Measurements from ENCODE around the gene TMCO4. TPM values are rescaled to one million over a fixed set of nuclear protein-coding genes. Genes with fewer than 3 reads are reported as not detected.

TMCO4 gene
- total RNA-seq, 2 experiments from 2014 or later, result 13.1 to 14.4 TPM

- POLR2A ChIA-PET, result interaction anchor here (0.6 to 1.0 kb wide), 2 partner anchors 58 to 188 kb away, joined by 3 to 4 read pairs; no protein-coding TSS in a partner anchor
- no peak overlapping the region for H3K27ac Mint-ChIP-seq
These were observed 143.5 kb downstream of the TMCO4 start for GRCh38 chr1:19656134-19656779.

DNA sequence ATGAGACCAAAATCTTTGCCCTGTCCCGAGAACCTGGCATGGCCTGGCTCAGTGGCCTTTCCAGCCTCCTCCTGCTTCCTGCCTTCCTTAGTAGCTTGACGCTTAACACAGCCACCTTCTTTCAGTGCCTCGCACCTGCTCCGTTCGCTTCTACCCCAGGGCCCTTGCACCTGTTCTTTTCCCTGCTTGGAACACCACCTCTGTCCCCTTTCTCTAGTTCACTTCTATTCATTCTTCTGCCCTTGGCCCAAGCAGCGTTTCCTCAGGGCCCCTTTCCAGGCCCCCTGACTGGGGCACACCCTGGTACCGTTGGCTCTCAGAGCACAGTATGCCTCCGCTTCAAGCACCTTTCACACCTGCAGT is 144.0 kb downstream of the TMCO4 start:
- peaks cover 12% of the 10 kb centered on the region for H3K4me1 Mint-ChIP-seq (ENCODE audit: low read depth)
- DNase-seq (no peak), ATAC-seq (no peak)
- POLR2A ChIA-PET, result no interaction called here
- H3K4me3 Mint-ChIP-seq, result no peak overlapping the region
- CTCF ChIA-PET, result no interaction called here
- H3K27me3 Mint-ChIP-seq (ENCODE audit: low read depth), result no peaks in the 10 kb centered on the region
- H3K36me3 Mint-ChIP-seq (ENCODE audit: low read depth), result peaks cover 1% of the 10 kb centered on the region
- no peak overlapping the region for H3K27ac Mint-ChIP-seq
- H3K9me3 Mint-ChIP-seq (ENCODE audit: insufficient read depth), result no peaks in the 10 kb centered on the region

More at GRCh38 chr1:19656134-19656779, 143.5 kb downstream of the TMCO4 start:
- DNase-seq (no peak), ATAC-seq (no peak)
- H3K9me3 Mint-ChIP-seq (ENCODE audit: insufficient read depth), result no peaks in the 10 kb centered on the region
- H3K4me3 Mint-ChIP-seq, result no peak overlapping the region
- no peaks in the 10 kb centered on the region for H3K27me3 Mint-ChIP-seq (ENCODE audit: low read depth)
- H3K36me3 Mint-ChIP-seq (ENCODE audit: low read depth), result peaks cover 1% of the 10 kb centered on the region
- CTCF ChIA-PET, result no interaction called here
- H3K4me1 Mint-ChIP-seq (ENCODE audit: low read depth), result peaks cover 12% of the 10 kb centered on the region

- ATAC-seq, result no peak
- Mint-ChIP-seq H3K9me3 (ENCODE audit: insufficient read depth) (no peaks in the 10 kb centered on the region), H3K27ac (no peak overlapping the region), H3K4me1 (ENCODE audit: low read depth) (peaks cover 12% of the 10 kb centered on the region), H3K27me3 (ENCODE audit: low read depth) (no peaks in the 10 kb centered on the region), H3K4me3 (no peak overlapping the region), H3K36me3 (ENCODE audit: low read depth) (peaks cover 1% of the 10 kb centered on the region)
- ChIA-PET POLR2A (no interaction called here), CTCF (interaction anchor here (1.0 to 3.0 kb wide), 9 partner anchors 7 to 476 kb away, joined by 3 to 13 read pairs (median 6); no protein-coding TSS in a partner anchor)
- DNase-seq, result no peak
These were observed 144.6 kb downstream of the TMCO4 start for GRCh38 chr1:19654886-19655717.

- no peaks in the 10 kb centered on the region for H3K27me3 Mint-ChIP-seq (ENCODE audit: low read depth)
- no peak overlapping the region for H3K27ac Mint-ChIP-seq
- DNase-seq (no peak), ATAC-seq (no peak)
- H3K4me1 Mint-ChIP-seq (ENCODE audit: low read depth), result peaks cover 7% of the 10 kb centered on the region
- no peak overlapping the region for H3K4me3 Mint-ChIP-seq
- ChIA-PET POLR2A (interaction anchor here (1.0 to 1.1 kb wide), 2 partner anchors 10 to 185 kb away, joined by 3 read pairs; partner anchors contain the start of gene NBL1), CTCF (interaction anchor here (0.6 to 3.0 kb wide), 34 partner anchors 8 to 475 kb away, joined by 3 to 13 read pairs (median 4); partner anchors contain the start of genes EMC1 and MRTO4)
- no peaks in the 10 kb centered on the region for H3K9me3 Mint-ChIP-seq (ENCODE audit: insufficient read depth)
- H3K36me3 Mint-ChIP-seq (ENCODE audit: low read depth), result peaks cover 1% of the 10 kb centered on the region
These were observed 145.3 kb downstream of the TMCO4 start for GRCh38 chr1:19654386-19654785.

DNA sequence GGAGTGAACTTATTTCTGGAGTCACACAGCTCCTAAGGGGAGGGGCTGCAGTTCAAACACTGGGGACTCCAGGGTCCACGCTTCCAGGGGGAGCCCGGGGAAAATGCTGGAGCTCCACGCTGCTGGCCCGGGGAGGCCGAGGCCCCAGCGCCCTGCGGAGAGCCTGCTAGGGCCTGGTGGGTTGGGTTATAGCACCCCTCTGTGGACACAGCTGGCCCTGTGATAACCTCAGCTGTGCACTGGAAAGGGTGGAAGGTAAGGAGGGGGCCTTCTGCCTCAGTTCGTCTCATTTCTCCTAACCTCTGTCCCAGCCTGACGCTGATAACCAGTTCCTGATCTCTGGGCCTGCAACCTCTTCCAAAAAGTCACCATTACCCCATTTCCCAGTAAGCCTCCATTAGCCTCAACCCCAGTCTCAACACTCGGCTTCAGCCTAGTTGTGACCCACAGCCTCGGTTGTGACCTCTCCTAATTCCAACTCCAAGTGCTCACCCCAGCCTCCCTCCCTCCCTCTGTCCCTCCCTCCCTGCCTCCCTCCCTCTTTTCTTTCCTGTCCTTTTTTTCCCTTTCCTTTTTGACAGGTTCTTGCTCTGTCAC is 148.5 kb downstream of the TMCO4 start:
- Mint-ChIP-seq H3K27me3 (ENCODE audit: low read depth) (no peaks in the 10 kb centered on the region), H3K4me1 (ENCODE audit: low read depth) (peaks cover 26% of the 10 kb centered on the region), H3K27ac (peak overlapping the region; percentile 22), H3K36me3 (ENCODE audit: low read depth) (no peaks in the 10 kb centered on the region), H3K9me3 (ENCODE audit: insufficient read depth) (no peaks in the 10 kb centered on the region), H3K4me3 (no peak overlapping the region)
- DNase-seq (peak; percentile 59), ATAC-seq (peak; percentile 59)
- ChIA-PET CTCF (interaction anchor here (0.6 to 4.2 kb wide), 20 partner anchors 9 to 308 kb away, joined by 3 to 21 read pairs (median 4); a partner anchor contains a TSS), POLR2A (interaction anchor here (0.6 to 0.9 kb wide), 2 partner anchors 53 to 54 kb away, joined by 3 to 4 read pairs; a partner anchor contains a TSS)

DNA sequence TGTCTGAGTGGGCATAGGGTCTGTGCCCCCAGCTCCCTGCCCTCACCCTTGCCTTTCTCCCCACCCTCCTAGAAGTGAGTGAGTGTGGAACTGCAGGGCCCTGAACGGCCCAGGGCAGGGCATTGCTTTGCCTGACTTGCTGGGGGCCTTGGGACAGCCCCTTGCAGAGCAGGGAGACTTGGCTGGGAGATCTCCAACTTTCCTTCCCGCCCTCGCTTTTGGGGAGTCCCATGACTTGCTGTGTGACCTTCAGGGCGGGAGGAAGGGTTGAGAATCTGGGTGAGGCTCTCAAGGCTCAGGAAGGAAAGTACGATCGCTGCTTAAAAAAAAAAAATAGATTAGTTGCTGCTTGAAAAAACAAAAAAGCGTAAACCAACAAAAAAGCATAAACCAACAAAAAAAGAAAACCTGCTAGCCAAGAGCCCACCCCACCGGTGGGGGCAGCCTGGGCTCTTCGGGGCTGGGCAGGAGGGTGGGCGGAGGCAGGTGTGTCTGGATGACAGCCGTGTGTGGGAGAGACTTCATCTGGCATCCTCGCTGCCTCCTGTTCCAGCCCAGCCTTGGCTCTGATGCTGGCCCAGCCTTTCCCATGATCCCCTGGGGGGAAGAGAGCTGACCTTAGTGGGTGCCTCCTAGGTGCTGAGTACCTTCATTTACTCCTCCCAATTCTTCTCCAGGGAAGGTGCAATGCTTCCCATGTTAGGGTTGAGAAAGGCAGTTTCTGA is 149.1 kb downstream of the TMCO4 start:
- POLR2A ChIA-PET, result interaction anchor here (0.6 to 0.9 kb wide), 2 partner anchors 52 to 53 kb away, joined by 3 to 4 read pairs; a partner anchor contains a TSS

DNA sequence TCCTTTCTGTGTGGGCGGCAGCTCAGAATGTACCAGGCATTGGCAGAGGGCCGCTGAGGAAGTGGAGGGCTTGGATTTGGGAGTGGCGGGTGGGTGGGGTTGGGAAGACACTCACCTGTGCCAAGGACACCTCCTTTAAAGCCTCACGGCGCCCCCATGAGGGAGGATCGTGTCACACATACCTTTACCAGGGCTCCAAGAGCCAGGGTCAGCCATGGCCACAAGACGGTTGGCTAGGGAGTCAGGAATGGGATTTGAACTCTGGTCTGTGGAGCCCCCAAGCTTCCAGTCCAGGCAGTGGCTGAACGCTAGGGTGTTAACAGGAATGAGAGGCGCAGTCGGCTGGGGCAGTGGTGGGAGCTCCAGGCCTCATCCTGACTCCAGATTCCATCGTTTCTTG is 151.0 kb downstream of the TMCO4 start:
- Mint-ChIP-seq H3K36me3 (ENCODE audit: low read depth) (peaks cover 2% of the 10 kb centered on the region), H3K27ac (no peak overlapping the region), H3K4me1 (ENCODE audit: low read depth) (peaks cover 37% of the 10 kb centered on the region), H3K9me3 (ENCODE audit: insufficient read depth) (no peaks in the 10 kb centered on the region), H3K27me3 (ENCODE audit: low read depth) (no peaks in the 10 kb centered on the region), H3K4me3 (no peak overlapping the region)
- ChIA-PET POLR2A (no interaction called here), CTCF (interaction anchor here (1.0 to 4.2 kb wide), 6 partner anchors 8 to 256 kb away, joined by 3 to 21 read pairs (median 3); a partner anchor contains a TSS)
- no peak for DNase-seq
- no peak for ATAC-seq

More for the DNA sequence above, 149.1 kb downstream of the TMCO4 start:
- H3K9me3 Mint-ChIP-seq (ENCODE audit: insufficient read depth), result no peaks in the 10 kb centered on the region
- no peak overlapping the region for H3K27ac Mint-ChIP-seq
- H3K36me3 Mint-ChIP-seq (ENCODE audit: low read depth), result no peaks in the 10 kb centered on the region
- H3K4me1 Mint-ChIP-seq (ENCODE audit: low read depth), result peaks cover 32% of the 10 kb centered on the region
- ATAC-seq (no peak), DNase-seq (no peak)
- no peaks in the 10 kb centered on the region for H3K27me3 Mint-ChIP-seq (ENCODE audit: low read depth)
- H3K4me3 Mint-ChIP-seq, result no peak overlapping the region
- CTCF ChIA-PET, result interaction anchor here (0.6 to 4.2 kb wide), 19 partner anchors 9 to 307 kb away, joined by 3 to 21 read pairs (median 4); a partner anchor contains a TSS

DNA sequence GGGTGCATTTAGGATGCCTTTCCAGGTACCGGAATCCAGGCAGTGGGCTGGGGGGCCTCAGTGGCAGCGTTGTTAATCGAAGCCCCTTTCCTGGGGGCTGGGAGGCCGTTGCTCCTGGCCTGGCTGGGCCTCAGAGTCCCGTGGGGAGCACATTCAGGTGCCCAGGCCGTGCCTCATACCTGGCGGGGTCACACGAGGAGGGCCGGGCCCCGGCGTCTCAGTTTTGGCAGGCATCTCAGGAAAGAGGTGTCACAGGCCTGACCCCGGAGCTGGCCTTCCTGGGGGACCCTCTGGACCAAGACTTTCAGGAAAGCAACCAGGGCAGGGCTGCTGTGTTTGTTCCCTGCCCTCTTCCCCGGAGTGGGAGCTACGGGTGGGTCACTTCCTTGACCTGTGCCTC is 151.5 kb downstream of the TMCO4 start:
- ChIA-PET POLR2A (interaction anchor here (0.6 kb wide), 1 partner anchor 454 kb away, joined by 3 read pairs; no protein-coding TSS in a partner anchor), CTCF (interaction anchor here (1.0 to 4.2 kb wide), 6 partner anchors 8 to 256 kb away, joined by 3 to 21 read pairs (median 3); a partner anchor contains a TSS)
- H3K36me3 Mint-ChIP-seq (ENCODE audit: low read depth), result peaks cover 2% of the 10 kb centered on the region
- H3K4me1 Mint-ChIP-seq (ENCODE audit: low read depth), result peaks cover 37% of the 10 kb centered on the region
- no peak for ATAC-seq
- no peak overlapping the region for H3K4me3 Mint-ChIP-seq
- H3K27ac Mint-ChIP-seq, result no peak overlapping the region
- no peaks in the 10 kb centered on the region for H3K9me3 Mint-ChIP-seq (ENCODE audit: insufficient read depth)
- H3K27me3 Mint-ChIP-seq (ENCODE audit: low read depth), result peaks cover 3% of the 10 kb centered on the region
- DNase-seq, result no peak

DNA sequence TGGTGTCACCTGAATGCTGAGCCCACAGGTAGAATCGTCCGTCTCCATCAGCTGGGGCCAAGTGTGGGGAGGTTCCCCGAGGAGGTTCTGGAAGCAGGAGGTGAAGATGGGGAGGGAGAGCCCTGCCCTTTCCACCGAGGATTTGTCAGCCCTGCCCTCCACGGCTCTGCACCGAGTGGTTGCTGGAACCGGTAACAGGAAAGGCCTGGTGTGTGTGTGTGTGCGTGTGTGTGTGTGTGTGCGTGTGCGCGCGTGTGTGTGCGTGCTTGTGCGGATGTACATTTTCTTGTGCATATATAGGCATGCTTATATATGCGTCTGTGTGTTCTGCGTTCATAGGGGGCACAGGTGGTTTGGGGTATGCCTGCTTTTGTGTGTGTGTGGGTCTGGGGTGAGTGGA is 152.1 kb downstream of the TMCO4 start:
- DNase-seq (peak; percentile 63), ATAC-seq (no peak)
- Mint-ChIP-seq H3K36me3 (ENCODE audit: low read depth) (peaks cover 2% of the 10 kb centered on the region), H3K4me3 (peak overlapping the region; percentile 15), H3K27ac (peak overlapping the region; percentile 4), H3K27me3 (ENCODE audit: low read depth) (peaks cover 9% of the 10 kb centered on the region), H3K9me3 (ENCODE audit: insufficient read depth) (no peaks in the 10 kb centered on the region), H3K4me1 (ENCODE audit: low read depth) (peaks cover 43% of the 10 kb centered on the region)
- POLR2A ChIA-PET, result interaction anchor here (0.6 to 2.1 kb wide), 3 partner anchors 50 to 453 kb away, joined by 3 to 11 read pairs (median 6); a partner anchor contains a TSS
- CTCF ChIA-PET, result interaction anchor here (1.3 to 4.2 kb wide), 6 partner anchors 7 to 303 kb away, joined by 3 to 21 read pairs (median 8); a partner anchor contains a TSS

GRCh38 chr1:19646377-19647319 is 153.1 kb downstream of the TMCO4 start:
- ChIA-PET CTCF (interaction anchor here (1.1 to 3.9 kb wide), 7 partner anchors 15 to 302 kb away, joined by 3 to 19 read pairs (median 5); no protein-coding TSS in a partner anchor), POLR2A (interaction anchor here (0.8 to 2.1 kb wide), 5 partner anchors 49 to 256 kb away, joined by 3 to 11 read pairs (median 4); a partner anchor contains a TSS)
- Mint-ChIP-seq H3K27me3 (ENCODE audit: low read depth) (peaks cover 14% of the 10 kb centered on the region), H3K4me1 (ENCODE audit: low read depth) (peaks cover 44% of the 10 kb centered on the region), H3K4me3 (peak overlapping the region; percentile 93), H3K27ac (no peak overlapping the region), H3K36me3 (ENCODE audit: low read depth) (peaks cover 2% of the 10 kb centered on the region), H3K9me3 (ENCODE audit: insufficient read depth) (no peaks in the 10 kb centered on the region)
- DNase-seq (peak; percentile 30), ATAC-seq (no peak)
